ENCODE results near the gene LTK. TPM values are rescaled to one million over a fixed set of nuclear protein-coding genes. Genes with fewer than 3 reads are reported as not detected.
A peak's percentile ranks its signal among the peaks of the same experiment; 100 is the strongest.

Gene LTK
- total RNA-seq, 3 donors from 2014 or later = 5.5 to 23.3 (median 13.3) TPM

GRCh38 chr15:41554915-41555314, 41.3 kb upstream of the LTK start:
- DNase-seq (no peak), ATAC-seq (no peak)
- Histone ChIP-seq H3K36me3 (ENCODE audit: low read depth) (no peaks in the 10 kb centered on the region), H3K4me1 (ENCODE audit: low read depth) (peaks cover 10% of the 10 kb centered on the region), H3K4me3 (no peak overlapping the region), H3K9me3 (no peaks in the 10 kb centered on the region)
- no peak for TF ChIP-seq CTCF (IDR thresholded peaks at IDR 0.05)
- intact Hi-C loops (cut with DNase I, micrococcal nuclease) = loop anchor here in 1 of 2 donors (5.0 kb wide), 1 partner anchor 257 kb away; no protein-coding TSS in a partner anchor

- TF ChIP-seq CTCF (IDR thresholded peaks at IDR 0.05) = no peak
- ATAC-seq = no peak
Measured at GRCh38 chr15:41554343-41554742, 40.7 kb upstream of the LTK start.

GRCh38 chr15:41553731-41554130, 40.1 kb upstream of the LTK start:
- TF ChIP-seq CTCF (IDR thresholded peaks at IDR 0.05) = no peak
- intact Hi-C loops (cut with DNase I, micrococcal nuclease) = no loop called here

More at GRCh38 chr15:41554343-41554742, 40.7 kb upstream of the LTK start:
- Histone ChIP-seq H3K9me3 (no peaks in the 10 kb centered on the region), H3K36me3 (ENCODE audit: low read depth) (no peaks in the 10 kb centered on the region), H3K4me3 (no peak overlapping the region), H3K4me1 (ENCODE audit: low read depth) (peaks cover 4% of the 10 kb centered on the region)
- DNase-seq = peak in 1 of 3 donors; percentile 5
- intact Hi-C loops (cut with DNase I, micrococcal nuclease) = no loop called here

GRCh38 chr15:41550066-41550775, 36.6 kb upstream of the LTK start:
- Histone ChIP-seq H3K4me1 (ENCODE audit: low read depth) (no peaks in the 10 kb centered on the region), H3K4me3 (no peak overlapping the region), H3K36me3 (ENCODE audit: low read depth) (no peaks in the 10 kb centered on the region), H3K9me3 (no peaks in the 10 kb centered on the region)
- TF ChIP-seq CTCF (IDR thresholded peaks at IDR 0.05) = no peak
- DNase-seq (no peak), ATAC-seq (no peak)
- intact Hi-C loops (cut with DNase I, micrococcal nuclease) = no loop called here

More at GRCh38 chr15:41553731-41554130, 40.1 kb upstream of the LTK start:
- ATAC-seq (no peak), DNase-seq (no peak)
- Histone ChIP-seq H3K36me3 (ENCODE audit: low read depth) (no peaks in the 10 kb centered on the region), H3K4me1 (ENCODE audit: low read depth) (peaks cover 3% of the 10 kb centered on the region), H3K4me3 (no peak overlapping the region), H3K9me3 (no peaks in the 10 kb centered on the region)

- no peak overlapping the region for H3K4me3 ChIP-seq
- DNase-seq = no peak
- H3K9me3 ChIP-seq = no peaks in the 10 kb centered on the region
- no peak for TF ChIP-seq CTCF (IDR thresholded peaks at IDR 0.05)
- no peak for ATAC-seq
- H3K36me3 ChIP-seq (ENCODE audit: low read depth) = no peaks in the 10 kb centered on the region
- intact Hi-C loops (cut with DNase I, micrococcal nuclease) = no loop called here
- H3K4me1 ChIP-seq (ENCODE audit: low read depth) = peaks cover 11% of the 10 kb centered on the region
Measured at GRCh38 chr15:41546851-41547786, 33.5 kb upstream of the LTK start.

Measured in mucosa of descending colon (tissue), 3 donors.